ENCODE results near the gene OTX2.

OTX2 gene

DNA sequence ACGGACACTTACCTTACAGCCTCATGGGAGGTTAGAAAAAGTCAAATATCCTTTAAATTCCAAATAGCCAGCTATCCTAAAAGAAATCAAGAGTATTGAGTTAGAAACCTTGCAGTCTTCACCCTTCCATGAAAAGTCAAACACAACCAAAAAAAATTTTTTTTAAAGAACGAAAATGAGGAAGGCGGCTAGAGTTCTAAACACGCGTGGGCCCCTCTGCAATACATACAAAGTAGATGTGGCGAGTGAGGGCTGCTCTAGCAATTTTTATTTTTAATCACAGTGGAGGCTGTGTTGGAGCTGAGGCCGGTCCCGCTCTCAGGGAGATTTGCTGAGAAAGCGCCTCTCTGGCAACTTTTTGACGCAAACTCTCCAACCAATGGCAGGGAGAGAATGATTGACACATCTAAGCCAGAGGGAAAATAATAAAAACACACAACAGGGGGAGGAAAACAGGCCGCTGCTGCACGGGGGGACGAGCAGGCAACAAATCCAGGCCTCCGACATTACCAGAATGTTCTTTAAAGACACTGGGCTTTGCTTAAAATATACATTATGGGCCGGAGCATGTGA, at the start of gene OTX2:
Gene OTX2 (minus strand): TSS at position 333 of the 573 bp plus-strand sequence. CDS start 5,023 bp downstream, outside the sequence.
- peak; percentile 44 for DNase-seq (ENCODE audit: low read depth, low spot score)

GRCh38 chr14:56858422-56858821, 48.1 kb upstream of the OTX2 start:
- no peak for DNase-seq (ENCODE audit: low read depth, low spot score)

DNA sequence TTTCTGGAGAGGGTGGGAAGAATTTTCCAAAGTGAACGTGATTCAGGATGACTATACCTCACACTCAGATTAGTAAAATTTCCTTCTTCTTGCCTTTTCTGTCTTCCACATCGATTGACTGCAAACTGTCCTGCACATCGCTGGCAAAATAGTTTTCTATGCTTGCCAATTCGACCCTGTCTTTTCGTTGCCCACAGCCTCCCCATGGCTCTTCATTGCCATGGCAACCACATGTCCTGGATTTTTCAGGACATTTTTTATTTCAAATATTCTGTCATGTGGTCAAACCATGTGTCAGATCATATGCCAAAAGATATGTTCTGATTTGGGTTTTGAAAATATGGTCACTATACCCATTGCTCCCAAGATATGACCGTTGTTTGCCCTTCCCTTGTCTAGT, 46.9 kb upstream of the OTX2 start:
- no peak for DNase-seq (ENCODE audit: low read depth, low spot score)

DNA sequence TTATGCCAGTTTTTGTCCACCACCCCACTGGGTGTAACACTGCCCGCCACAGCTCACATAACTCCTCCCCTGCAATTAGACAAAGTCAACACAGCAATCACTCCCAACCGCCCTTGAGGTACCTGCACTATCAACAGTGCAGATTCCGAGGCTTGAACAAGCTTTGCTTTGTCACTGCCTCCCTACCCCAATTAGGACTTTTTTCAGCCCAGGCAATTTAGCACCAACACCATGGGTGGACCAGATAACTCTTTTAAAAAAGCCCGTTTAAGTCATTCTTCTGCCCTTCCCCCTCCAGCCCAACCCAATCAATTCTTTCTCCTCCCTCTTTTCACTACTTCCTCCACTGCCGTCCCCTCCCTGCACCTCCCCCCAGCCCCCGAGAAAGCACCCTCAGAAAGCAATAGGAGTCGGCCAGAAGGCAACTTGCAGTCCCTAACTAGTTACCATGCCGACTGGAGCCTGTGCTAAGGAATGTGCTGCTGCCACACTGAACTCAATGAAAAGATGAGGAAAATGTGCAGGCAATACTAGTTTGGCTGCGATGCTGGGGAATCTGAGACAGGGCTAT, 45.7 kb upstream of the OTX2 start:
- DNase-seq (ENCODE audit: low read depth, low spot score): peak; percentile 93

- DNase-seq (ENCODE audit: low read depth, low spot score): no peak
These were observed 44.0 kb upstream of the OTX2 start for GRCh38 chr14:56854325-56854724.

DNA sequence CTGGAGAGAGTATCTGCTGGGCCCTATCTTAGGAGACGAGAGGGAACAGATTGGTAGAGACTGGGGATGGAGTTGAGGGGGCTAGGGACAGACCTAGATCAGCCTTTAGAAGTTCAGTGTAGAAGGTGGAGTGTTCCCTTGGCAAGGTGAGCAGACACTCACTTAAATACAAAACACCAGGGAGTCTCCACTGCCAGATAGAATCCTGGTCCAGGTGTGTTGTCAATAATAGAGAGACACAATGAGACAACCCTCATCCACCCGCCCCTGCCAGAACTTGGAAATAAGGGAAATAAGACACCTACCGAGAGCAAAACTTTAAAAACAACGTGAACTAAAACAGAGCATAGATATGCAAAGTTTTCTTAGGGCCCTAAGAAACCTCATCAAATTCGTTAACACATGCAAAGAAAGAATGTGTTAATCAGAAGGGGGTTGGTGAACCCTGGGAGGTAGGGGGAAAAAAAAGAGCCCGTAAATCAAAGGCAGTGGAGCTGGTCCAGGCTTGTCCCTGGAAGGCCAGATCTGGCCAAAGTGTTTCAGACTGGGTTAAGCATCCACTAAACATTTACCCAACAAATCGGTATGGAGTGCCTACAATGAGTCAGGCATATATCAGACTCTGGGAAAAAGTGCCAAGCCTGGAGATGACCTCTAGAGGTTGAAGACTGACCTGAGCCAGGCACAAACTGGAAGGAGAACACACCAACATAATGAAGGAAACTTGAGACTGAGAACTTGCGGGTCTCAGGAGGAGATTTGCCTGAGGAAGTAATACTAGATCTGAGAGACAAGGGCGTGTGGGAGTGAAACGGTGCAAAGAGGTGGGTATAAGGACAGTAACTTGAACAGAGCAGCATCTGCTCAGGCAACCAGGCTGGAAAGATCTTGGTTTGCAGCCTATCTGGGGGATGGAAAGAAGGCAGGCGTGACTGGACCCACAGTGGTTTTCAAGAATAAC, 37.0 kb upstream of the OTX2 start:
- peak; percentile 84 for DNase-seq (ENCODE audit: low read depth, low spot score)

GRCh38 chr14:56844406-56845002, 34.2 kb upstream of the OTX2 start:
- peak; percentile 49 for DNase-seq (ENCODE audit: low read depth, low spot score)

DNA sequence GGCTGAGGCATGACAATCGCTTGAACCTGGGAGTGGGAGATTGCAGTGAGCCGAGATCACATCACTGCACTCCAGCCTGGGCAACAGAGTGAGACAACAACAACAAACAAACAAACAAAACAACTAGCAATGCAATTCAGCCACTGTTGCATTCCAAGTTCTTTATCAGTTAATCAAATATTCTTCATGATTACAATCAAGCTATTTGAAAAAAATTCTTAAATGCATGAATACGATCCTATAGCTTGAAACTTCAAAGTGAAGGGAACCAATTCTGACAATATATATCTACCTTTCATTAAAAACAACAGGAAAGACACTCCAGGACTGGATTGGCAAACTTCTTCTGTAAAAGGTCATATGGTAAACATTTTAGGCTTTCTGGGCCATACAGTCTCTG, 31.3 kb upstream of the OTX2 start:
- DNase-seq (ENCODE audit: low read depth, low spot score): no peak

DNA sequence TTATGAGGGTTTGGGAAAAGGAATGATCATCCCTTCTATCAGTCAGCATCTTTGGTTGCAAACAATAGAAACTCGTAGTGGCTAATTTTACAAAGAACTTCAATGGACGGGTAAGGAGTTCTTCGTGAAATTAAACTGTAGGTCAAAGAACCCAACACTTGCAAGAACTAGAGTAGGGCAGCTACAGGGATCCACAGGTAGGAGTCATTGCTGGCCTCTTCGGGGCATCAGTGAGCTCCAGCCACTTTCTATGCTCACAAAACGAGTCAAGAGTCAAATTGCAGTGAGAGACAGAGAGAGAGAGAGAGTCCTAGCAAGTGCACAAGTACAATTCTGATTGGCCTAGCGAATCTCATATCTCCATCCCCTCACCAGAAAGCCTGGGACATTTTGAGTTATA, 29.9 kb upstream of the OTX2 start:
- DNase-seq (ENCODE audit: low read depth, low spot score): no peak

DNA sequence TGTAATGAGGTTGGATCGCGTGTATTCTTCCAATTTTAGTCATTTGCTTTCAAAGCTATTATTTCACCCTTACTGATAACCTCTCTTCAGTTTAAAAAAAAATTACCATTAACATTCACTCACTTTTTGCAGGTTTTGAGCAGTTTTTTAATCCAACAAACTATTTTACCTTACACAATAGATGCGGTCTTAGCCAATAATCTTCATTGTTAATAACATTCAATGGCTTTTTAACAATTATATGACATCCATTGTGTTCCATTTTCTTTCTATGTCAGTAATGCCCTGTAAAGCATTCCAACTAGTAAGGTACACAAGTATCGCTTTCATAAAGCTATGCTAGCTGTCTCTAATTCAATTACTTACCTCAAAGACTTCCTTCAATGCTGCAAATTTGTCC, 18.9 kb upstream of the OTX2 start:
- DNase-seq (ENCODE audit: low read depth, low spot score): no peak

DNA sequence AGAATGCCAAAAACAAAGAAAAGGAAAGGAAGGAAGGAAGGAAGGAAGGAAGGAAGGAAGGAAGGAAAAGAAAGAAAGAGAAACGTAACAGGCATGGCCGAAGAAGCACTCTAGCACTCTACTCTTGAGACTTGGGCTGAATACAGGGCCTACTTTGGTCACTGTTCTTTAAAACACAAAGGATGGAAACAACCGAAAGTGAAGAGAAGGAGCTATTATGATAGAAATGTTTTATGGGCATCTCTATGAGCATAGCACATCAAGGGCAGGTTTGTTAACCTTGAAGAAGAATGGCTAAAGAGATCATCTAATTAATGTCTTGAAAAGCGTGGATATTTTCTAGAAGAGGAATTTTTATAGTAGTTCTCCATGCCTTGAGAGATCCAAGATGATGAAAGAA, 15.9 kb upstream of the OTX2 start:
- DNase-seq (ENCODE audit: low read depth, low spot score): no peak

GRCh38 chr14:56821805-56822610, 11.7 kb upstream of the OTX2 start:
- DNase-seq (ENCODE audit: low read depth, low spot score): no peak

DNA sequence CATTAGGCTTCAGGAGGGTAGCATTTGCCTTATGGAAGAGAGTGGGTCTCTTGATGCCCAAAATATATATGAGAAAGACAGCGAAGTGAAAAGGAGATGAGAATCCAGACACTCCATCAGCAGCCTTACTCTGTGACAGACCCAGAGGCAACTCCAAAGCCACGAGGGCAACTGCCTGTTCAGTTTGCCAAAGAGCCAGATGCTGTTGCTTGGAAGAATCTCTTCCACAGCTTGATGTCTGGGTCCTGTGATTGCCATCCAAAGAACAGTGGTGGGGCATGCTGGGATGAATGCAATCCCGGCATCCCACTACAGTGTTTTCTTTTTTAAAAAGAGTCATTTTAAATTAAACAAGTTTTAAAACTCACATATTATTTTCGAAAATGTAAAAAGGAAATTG, 10.9 kb upstream of the OTX2 start:
- no peak for DNase-seq (ENCODE audit: low read depth, low spot score)

- peak; percentile 42 for DNase-seq (ENCODE audit: low read depth, low spot score)
These were observed 7.2 kb upstream of the OTX2 start for GRCh38 chr14:56817396-56817921.

DNA sequence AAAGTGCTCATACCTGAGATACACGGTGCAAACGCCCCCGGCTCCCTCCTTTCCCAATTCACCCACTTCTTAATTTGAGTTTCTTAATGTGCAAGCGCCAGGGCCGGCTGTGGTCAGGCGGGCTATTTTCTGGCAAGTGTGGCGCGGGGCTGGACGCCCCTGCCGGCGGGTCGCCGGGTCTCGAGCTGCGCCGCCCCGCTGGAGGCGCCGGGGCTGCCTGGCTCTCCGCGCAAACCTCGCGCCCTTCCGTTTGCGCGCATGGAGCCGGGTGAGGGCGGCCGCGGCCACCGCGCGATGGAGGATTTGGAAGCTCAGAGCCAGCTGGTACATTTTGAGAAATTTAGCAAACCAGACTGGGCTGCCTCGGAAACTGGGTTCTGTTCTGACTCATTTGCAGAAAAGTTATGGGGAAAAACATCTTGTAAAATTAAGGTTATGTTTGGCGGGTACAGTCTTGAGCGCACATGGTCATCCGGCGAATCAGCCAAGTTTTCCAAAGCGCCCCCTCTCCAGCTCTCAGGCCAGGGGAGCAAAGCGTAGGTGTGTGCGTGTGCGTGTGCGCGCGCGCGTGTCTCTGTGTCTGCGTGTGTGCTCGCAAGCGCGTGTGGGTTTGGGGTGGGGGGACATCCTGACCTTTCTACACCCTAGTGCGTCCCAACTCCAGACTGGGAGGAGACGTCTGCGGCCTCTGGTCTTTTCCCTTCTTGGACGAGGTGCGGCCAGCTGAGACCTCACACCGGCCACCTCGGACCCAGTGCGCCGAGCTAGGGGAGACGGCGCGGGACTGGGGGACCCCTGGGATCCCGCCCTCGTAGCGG, 6.5 kb upstream of the OTX2 start:
- DNase-seq (ENCODE audit: low read depth, low spot score): peak; percentile 80

- no peak for DNase-seq (ENCODE audit: low read depth, low spot score)
These were observed 5.5 kb upstream of the OTX2 start for GRCh38 chr14:56815745-56816144.

GRCh38 chr14:56814969-56815700, 4.9 kb upstream of the OTX2 start:
- DNase-seq (ENCODE audit: low read depth, low spot score): no peak

- DNase-seq (ENCODE audit: low read depth, low spot score): peak; percentile 42
These were observed 4.3 kb upstream of the OTX2 start for GRCh38 chr14:56814519-56814959.

- DNase-seq (ENCODE audit: low read depth, low spot score): peak; percentile 36
These were observed 2.9 kb upstream of the OTX2 start for GRCh38 chr14:56813143-56813551.
